Fibroblast of skin of left biceps (primary cell): ENCODE data around the gene KCNN3.
"Not testable (repeated sequence)": the region's sequence is repeated elsewhere in the genome, so short reads cannot be mapped to it uniquely, and the experiment has no call there.

Experiments
- DNase-seq, 2 experiments: peaks; one replicate each; pipeline ENCODE4 v3.0.0-alpha.2; 2013; ENCODE audit warnings: low read depth in 2 of 2

KCNN3 gene

DNA sequence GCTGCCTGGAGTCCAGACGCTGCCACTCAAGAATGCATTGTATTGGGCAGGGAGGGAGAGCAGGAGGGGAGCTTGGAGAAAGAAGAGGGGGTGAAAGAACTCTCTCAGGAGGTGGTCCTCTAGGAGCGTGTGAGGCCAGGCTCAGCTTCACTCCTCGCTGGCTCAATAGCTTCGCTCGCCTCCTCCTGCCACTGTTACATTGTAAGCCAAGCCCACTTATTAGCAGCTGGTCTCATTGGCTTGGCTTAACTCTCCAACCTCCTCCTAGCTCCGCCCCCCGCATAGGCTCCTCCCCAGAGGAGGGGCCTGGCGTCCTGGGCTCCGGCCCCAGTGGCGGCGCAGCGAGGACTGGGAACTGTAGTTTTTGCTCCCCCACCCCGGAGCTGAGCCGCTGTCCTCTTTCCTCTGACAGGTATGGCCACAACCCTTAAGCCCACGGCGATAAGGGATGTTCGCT is at the start of gene KCNN3:
Gene KCNN3, minus strand, starts transcription at position 167 of the 457 bp plus-strand sequence. CDS start 317 bp downstream, outside the sequence.
- peak; percentile 68 to 69 for DNase-seq

DNA sequence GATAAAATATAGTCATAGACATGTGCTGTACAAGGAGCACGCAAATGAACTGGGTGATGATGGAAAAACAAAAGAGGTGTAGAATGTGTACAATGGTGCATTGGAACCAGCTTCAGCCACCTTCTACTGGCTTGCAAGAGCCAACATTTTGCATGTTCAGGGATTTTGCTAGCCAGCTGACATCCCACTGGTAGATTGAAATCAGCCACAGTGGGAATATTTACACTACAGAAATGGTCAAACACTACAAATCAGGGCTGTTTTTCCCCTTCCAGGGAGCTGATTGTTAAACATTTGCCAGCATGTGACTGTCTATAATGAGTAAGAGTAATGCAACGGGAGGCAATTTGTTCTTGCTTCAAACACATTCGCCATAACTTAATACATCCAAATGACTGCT is 43.2 kb upstream of the KCNN3 start:
- DNase-seq = no peak

DNA sequence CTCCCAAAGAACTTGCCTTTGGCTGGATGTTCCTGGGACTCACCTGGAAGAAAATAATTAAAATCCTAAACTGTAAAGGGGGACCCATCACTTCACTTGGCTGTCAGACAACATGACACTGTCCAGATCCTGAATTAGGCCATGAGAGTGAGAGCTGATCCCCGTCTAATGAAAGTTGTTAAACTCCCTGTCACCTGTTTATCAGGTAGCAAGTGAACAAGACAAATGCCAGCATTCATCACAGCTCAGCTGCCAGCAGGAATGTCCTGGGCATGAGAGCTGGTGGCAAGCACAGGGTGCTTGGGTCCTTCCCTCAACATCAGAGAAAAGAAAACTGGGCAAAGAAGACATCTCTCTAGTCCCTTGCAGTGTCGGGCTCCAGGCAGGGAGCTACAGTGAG is 42.7 kb upstream of the KCNN3 start:
- no peak for DNase-seq

DNA sequence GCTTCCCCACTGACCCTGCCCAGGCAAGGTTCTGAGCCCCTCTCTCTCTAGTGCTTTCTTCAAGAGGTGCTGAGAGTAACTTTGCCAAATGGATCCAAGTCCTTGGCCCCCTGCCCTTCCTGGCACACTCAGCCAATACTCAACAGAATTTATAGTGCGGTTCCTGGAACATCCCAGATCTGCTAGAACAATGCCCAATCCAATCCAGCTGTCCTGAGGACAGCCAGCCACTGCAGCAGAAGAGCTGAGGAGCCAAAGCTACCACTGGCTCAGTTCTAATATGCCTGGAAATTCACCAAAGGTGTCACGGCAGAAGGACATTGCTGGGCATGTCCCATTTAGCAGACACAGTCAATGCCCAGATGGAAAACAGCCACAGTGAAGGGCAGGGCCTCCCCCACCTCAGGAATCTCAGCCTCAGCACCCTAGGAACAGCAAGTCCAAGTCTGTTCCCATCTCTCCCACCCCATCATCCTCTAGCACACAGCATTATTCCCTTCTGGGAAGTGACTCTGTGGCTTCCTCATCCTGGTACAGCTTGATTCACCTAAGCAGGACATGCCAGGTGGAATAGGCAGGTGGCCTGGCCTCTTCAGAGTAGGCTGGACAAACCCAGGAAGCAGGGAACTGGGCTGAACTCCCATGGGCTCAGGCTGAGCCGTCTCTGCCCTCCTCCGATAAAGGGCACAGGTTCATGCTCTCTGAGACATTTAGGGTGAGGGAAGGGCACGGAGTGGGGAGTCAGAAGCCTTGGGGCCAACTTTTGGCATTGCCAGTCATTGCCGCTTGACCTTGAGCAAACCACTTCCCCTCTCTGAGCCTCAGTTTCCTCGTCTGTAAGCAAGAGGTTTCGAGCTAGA is 41.8 kb upstream of the KCNN3 start:
- no peak for DNase-seq

DNA sequence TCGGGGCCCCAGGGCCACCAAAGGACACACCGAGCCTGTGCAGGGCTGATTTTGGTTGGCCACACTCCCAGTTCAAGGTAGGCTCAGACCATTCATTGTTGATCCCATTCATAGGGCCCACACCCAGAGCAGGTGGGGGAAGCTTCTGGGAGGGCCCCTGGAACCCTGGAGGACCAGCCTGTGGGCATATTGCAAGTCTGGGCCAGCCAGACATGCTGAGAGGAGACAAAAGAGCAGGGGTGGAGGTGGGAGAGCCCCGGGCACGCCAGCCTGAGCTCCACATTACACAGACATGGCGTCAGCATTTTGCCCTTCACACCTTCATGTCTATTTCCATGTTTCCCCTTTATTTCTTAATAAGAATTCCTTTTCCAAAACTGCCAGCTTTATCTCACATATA is 40.8 kb upstream of the KCNN3 start:
- DNase-seq = no peak

DNA sequence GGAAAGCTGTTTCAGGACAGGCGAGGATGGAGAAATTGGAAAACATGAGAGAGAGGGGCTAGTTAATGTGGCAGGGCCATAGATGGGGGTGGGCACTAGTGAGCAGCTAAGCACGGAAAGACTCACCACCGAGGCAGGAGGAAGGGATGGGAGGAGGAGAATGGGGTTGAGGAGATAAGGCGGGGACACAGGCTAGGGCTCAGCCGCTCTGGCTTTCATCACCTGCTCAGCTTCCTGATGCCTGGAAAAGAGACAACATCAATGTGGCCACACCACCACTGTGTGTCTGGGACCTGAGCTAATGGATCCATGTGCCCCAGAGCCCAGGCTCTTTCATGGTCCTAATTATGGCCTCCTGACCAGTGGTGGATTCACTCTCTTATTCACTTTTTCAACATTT is 38.9 kb upstream of the KCNN3 start:
- DNase-seq = no peak

DNA sequence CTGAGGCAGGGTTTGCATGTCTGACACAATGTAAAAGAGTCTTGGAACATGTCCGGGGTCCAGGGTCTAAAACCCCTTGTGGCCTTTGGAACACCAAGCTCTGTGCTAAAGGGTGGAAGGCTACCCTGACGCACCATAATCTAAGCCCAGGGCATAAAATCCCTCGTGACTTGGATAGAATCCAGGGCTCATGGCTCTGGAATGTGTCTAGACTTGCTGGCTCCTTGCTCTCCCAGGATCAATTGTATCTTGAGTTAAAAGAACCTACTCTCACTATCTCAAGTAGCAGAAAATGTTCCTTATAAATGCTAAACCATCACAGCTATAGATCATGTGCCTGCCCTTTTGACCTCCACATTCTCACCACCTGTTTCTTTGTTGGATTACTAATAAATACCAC is 38.0 kb upstream of the KCNN3 start:
- DNase-seq = not testable (repeated sequence)

DNA sequence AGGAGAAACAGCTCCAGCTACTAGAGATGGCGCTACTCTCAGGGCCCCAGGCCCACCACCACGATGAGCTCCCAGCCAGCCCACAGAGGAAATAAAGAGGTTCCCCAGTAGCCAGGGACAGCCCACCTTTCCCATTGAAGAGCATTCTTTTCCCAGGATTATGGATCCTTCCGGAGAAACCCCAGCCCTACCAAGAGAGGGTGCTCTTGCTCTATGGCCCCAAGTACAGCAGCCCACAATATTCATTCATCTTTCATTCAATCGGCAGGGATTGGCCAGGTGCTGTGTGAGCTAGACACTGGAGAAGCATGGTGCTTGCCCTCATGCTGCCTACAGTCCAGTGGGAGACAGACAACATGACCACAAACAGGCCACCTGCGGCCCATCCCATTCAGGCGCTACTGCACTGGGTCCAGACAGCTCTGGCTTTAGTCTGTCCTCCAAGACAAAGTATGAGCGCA is 36.6 kb upstream of the KCNN3 start:
- no peak for DNase-seq

DNA sequence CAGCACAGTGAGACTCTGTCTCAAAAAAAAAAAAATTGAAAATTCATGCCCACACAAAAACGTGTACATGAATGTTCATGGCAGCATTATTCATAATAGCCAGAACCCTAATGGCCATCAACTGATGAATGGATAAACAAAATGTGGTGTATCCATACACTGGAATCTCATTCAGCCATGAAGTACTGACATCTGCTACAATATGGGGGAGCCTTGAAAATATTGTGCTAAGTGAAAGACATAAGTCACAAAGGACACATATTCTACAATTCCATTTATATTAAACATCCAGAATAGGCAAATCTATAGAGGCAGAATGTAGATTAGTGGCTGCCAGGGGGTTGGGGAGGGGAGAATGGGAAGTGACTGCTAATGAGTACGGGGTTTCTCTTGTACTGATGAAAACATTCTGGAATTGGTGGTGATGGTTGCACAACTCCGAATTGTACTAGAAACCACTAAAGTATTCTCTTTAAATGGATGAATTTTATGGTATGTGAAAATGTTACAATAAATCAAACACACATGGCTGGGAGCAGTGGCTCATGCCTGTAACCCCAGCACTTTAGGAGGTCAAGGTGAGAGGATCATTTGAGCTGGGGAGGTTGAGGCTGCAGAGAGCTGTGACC is 33.0 kb upstream of the KCNN3 start:
- peak in 1 of 2 experiments; percentile 12 for DNase-seq

DNA sequence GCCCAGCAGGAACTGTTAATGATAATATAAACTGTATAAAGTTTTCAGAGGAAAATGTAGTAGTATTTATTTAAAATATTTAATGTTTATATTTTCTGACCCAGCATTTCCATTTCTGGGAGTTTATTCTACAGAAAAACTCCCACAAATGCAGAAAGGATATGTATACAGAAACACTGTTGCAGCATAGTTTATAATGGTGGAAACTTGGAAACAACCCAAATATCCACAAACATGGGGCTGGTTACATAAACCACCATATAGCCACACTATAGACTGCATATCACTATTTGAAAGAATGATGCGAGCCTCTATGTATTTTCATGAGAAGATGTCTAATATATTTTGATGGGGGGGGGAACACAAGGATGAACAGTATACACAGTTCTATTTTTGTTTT is 31.5 kb upstream of the KCNN3 start:
- DNase-seq = no peak

DNA sequence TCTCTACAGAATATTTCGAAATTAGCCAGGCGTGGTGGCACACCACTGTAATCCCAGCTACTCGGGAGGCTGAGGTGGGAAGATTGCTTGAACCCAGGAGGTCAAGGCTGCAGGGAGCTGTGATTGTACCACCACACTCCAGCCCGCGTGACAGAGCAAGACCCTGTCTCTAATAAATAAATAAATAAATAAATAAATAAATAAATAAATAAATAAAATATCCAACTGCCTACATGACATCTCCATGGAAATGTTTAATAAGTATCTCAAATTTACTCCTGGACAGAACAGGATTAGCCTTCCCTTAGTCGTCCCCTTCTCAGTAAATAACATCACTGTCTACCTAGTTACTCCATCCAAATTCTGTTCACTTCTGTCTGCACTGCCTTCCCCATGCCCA is 29.0 kb upstream of the KCNN3 start:
- no peak for DNase-seq

DNA sequence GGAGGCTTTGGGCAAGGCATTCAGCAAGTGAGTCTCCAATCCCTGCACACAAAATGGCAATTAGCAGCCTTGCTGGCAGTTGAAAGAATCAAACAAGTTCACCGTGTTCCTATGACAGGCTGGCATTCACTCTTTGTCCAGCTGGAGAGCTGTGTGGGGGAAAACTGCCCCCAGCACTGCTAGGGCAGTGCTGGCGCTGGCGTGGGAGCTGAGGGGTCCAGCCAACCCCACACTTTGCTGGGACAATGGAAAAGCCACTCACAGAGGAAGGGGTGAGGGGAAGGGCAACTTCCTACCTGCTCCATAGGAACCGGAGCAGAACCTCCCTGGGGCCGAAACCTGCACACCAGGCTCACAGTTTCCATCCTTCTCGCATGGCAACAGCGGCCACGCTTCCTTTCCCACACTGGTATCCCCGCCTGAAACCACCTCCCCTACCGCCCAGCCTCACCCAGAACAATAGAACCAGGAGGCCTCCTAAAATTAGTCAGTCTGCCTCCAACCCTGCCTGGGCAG is 26.7 kb upstream of the KCNN3 start:
- no peak for DNase-seq

DNA sequence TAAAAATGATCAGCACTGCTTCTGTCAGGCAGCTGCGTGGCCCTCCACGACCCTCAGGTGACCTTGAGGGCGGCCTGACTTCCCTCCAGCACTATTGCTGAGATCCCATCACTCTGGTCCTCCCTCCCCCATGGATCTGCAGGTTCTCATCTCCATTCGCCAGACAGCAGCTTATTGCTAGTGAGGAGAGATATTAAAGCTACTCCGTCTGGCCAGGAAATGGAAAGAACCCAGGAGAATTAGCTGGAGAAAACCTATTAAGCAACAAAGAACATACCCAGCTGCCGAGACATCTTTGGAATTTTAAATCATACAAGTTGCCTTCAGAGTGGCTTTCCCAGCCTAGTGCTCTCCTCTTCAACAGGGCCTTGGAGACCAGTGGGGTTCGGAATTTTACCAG is 25.7 kb upstream of the KCNN3 start:
- DNase-seq = no peak

DNA sequence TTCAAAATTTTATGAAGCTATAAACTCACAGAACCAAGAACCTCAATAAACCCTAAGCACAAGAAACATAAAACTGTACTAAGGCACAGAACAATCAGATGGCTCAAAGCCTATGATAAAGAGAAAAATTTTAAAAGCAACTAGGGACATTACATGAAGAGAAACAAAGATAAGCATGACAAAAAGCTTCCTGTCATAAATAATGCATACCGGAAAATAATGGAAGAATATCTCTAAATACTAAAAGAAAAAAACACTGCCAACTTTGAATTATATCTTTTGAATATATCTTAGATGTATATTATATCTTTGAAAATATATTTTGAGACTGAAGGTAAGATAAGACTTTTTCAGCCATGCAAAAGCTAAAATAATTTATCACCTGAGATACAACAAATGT is 21.4 kb upstream of the KCNN3 start:
- no peak for DNase-seq

DNA sequence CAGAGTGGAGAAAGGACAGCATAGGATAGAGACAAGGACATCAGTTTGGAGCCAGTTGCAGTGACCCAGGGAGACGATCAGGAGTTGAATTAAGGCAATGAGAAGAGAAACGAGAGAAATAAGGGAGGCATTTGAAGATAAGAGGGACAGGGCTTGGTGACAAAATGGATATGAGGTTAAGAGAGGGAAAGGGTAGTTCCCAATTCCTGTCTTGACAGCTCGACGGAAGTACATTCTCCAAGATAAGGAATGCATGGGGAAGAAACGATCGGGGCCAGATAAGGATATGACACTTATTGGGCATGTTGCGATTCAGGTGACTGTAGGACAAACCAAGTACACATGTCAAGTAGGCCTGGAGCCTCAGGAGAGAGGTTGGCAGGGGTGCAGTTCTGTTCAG is 18.7 kb upstream of the KCNN3 start:
- no peak for DNase-seq

DNA sequence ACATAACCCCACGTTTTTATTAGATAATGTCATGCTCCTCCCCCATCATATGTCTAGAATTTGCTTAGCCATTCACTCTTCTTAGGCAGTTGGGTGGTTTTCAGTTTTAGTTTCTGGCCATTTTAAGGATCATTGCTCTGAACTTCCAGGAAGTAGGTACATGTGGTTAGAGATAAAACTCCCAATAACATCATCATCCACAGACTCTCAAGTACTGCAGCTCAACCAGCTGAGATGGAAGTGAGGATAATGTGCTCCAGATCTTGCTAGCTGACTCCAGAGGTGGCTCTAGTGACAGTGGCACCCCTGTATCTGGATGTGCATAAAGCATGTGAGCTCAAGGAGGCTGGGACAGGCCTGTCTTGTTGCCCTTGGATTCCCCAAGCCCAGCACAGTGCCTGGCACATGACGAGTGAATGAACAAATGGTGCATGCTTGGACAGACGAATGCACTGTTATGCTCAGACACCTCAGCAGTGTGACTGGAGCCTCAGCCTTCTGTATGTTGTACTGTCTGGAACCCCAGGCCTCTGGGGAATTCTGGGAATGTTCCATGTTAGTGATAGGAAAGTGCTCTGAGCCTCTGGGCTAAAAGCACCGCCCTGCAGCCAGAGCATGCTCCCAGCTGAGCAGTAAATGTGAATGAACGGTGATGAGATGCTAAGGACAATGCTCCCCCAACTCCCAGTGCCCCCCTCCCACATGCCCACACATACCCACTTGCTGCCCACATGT is 16.4 kb upstream of the KCNN3 start:
- no peak for DNase-seq

DNA sequence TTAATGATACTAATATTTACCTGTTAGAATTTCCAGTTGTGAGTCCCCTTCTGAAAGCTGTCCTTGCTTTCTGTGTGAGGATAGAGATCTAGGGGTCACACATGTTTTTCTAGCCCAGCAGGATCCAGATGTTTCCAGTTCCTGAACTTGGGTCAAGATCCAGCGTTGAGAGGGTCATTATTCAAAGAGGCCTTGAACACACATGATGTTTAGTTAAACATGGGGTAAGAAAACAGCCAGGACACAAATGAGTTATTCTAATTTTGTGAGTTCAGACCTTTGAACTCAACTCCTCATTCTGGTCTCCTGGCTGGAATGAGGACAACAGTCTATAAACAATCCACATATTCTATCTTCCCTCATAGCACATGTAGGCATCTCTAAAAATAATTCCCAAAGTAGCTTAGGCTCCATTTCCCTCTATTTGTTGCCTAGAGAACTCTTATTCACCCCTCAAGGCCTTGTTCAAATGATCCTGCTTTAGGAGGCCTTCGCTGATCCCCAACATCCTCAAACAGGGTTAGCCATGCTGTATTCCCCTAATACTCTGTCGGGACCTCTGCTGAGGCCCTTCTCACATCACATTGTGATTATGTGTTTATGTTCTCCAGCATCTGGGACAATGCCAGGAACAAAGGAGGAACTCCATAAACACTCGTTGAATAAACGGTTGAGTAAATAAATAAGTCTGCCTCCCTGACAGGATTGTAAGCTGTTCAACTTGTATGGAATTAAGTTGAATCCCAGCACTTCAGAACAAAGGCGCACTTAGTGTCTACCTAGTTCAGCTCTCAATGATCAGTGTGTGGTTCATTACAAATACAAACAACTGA is 15.0 kb upstream of the KCNN3 start:
- DNase-seq = no peak

DNA sequence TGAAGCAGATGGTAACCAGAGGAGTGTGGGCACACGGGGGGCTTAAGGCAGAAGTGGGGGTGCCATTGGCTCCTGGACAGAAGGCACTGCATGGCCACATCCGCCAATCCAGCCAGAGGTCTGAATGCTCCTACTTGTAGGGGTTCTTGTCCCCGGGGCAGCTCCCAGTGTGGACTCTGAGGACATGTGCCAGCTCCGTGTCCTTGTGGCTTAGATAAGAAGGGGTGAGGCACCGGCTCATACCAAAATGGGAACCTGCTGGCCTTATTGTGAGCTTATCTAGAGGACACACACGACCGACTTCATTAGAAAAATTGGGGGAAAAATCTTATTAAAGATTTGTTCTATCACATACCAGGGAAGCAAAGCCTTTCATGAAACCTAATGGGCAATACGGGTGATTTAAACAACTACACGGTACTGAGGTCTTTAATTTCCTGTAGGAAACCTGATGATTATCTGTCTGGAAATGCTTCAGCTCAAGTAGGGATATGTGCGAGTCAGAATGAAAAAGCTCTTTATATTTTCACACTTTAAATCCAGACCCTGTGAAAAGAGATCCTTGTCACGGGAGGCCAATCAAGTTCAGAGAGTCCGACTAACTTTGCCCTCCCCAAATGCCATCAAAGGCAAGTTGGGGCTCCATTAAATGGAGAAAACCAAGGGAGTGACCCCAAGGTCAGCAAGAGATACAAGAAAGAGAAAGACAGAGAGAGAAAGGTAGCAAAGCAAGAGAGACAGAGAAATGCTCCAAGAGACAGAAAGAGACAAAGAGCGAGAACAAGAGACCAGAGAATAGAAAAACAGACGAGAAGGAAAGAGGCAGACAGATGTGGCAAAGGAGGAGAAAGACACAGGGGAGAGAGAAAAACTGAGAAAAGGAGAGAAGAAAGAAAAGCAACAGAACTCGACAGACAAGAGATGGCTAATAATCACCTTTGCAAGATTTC is 14.1 kb upstream of the KCNN3 start:
- no peak for DNase-seq

DNA sequence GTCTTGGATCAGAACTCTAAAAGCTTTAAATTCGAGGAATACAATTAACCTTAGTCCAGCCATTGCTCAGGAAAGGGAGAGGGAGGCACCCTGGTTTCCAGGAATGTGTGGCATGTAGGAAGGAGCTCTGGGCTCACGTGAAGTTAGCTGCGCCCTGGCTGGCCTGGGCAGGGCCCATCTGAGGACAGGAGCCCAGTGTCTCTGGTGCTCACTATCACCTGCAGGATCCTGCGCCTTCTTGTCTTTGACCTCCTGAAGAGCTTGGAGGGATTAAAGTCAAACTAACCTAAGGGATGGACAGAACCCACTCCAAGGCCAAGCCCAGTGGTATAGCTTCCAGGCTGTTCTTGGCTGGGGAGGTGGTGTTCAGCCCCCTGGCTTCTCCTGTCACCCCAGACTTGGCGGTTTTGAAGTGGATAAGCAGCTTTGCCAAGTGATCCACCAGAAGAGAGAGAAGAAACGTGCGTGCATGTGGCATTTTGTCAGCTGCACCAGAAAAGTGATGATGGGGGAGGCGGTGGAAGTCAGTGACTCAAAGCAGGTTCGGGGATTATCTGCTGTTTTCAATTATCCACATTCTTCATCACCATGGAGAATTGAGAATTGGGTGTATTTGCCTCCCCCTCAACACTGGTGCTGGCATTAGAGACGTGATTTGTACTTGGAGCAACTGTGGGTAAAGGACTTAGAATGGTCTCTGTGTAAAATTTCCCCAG is 11.9 kb upstream of the KCNN3 start:
- DNase-seq = no peak

DNA sequence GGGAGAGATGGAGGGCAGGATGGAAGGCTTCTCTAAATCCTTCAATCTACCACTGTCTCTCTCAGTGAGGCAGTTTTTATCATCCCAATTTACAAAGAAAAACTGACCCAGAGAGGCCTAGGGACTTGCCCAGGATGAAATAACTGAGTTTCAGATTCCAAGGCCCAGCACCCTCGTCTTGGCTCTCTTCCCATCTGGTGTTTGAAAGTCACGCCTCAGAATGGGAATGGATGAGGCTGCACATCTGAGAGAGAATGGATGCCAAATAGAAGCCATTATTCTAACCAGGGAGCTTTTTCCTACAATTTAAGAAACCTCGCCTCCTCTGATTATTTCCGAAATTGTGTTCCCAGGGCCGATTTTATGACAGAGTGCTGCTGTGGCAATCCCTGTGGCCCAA is 10.6 kb upstream of the KCNN3 start:
- no peak for DNase-seq
